Liver (tissue), 9 donors: ENCODE results near the gene PTGES. TPM values are rescaled to one million over a fixed set of nuclear protein-coding genes. Genes with fewer than 3 reads are reported as not detected.

ENCODE experiments used
- DNase-seq: peaks from one replicate; pipeline ENCODE4 v3.0.0-alpha.2; 2017; ENCODE audit warnings: low spot score
- H3K27ac ChIP-seq, 2 donors: one replicate each; pipeline ENCODE4 v1.7.0; 2013; ENCODE audit warnings: inconsistent platforms in 2 of 2, low read length in 2 of 2, control low read depth in 1 of 2, low read depth in 1 of 2, mild to moderate bottlenecking in 1 of 2
- H3K27me3 ChIP-seq, 4 donors: one replicate each; pipeline versions ENCODE4 v1.6.1 to v1.7.0; 2013; ENCODE audit warnings: low read length in 3 of 4, inconsistent platforms in 1 of 4, mild to moderate bottlenecking in 1 of 4, moderate library complexity in 1 of 4; ENCODE audit not compliant: control insufficient read depth in 4 of 4, insufficient read depth in 4 of 4
- H3K36me3 ChIP-seq, 4 donors: one replicate each; pipeline versions ENCODE4 v1.6.1 to v1.7.0; 2013; ENCODE audit warnings: low read length in 3 of 4, mild to moderate bottlenecking in 3 of 4, low read depth in 1 of 4, moderate library complexity in 1 of 4; ENCODE audit not compliant: control insufficient read depth in 4 of 4, insufficient read depth in 3 of 4
- H3K4me1 ChIP-seq, 4 donors: one replicate each; pipeline versions ENCODE4 v1.6.1 to v1.7.0; 2013; ENCODE audit warnings: low read length in 3 of 4, mild to moderate bottlenecking in 3 of 4, moderate library complexity in 1 of 4; ENCODE audit not compliant: control insufficient read depth in 4 of 4, insufficient read depth in 4 of 4
- H3K4me3 ChIP-seq, 3 donors: one replicate each; pipeline versions ENCODE4 v1.6.1 to v1.7.0; 2013; ENCODE audit warnings: low read length in 3 of 3, control low read depth in 1 of 3, low read depth in 1 of 3, mild to moderate bottlenecking in 1 of 3
- H3K9ac ChIP-seq, 2 donors: one replicate each; pipeline ENCODE4 v1.7.0; 2013; ENCODE audit warnings: low read length in 2 of 2, mild to moderate bottlenecking in 2 of 2, moderate library complexity in 2 of 2, control low read depth in 1 of 2, low read depth in 1 of 2
- H3K9me3 ChIP-seq, 4 donors: one replicate each; pipeline versions ENCODE4 v1.6.1 to v1.7.0; 2013; ENCODE audit warnings: low read length in 3 of 4; ENCODE audit not compliant: control insufficient read depth in 4 of 4
- ATF3 ChIP-seq: IDR thresholded peaks from 2 replicates; pipeline ENCODE4 v1.6.1; 2016; ENCODE audit warnings: antibody characterized with exemption
- CTCF ChIP-seq: fragments of 150-350 bp; IDR thresholded peaks from 2 replicates; pipeline ENCODE4 v1.5.1; 2017; ENCODE audit warnings: improper control_type of control experiment, low read depth, low read length; ENCODE audit not compliant: missing input control
- EGR1 ChIP-seq, 2 donors: IDR thresholded peaks; 2 replicates each; pipeline ENCODE4 v1.6.1; 2016 to 2018; ENCODE audit warnings: antibody characterized with exemption in 2 of 2, low read depth in 2 of 2
- FOXA1 ChIP-seq: IDR thresholded peaks from 2 replicates; pipeline ENCODE4 v1.6.1; 2016; ENCODE audit warnings: antibody characterized with exemption
- FOXA2 ChIP-seq: IDR thresholded peaks from 2 replicates; pipeline ENCODE4 v1.6.1; 2016; ENCODE audit warnings: antibody characterized with exemption
- GABPA ChIP-seq, 2 donors: IDR thresholded peaks in 1 of 2; conservative IDR thresholded peaks in 1 of 2; 2 replicates each; pipeline ENCODE4 v1.6.1; 2016; ENCODE audit warnings: antibody characterized with exemption in 2 of 2, mild to moderate bottlenecking in 1 of 2, moderate library complexity in 1 of 2
- HNF4A ChIP-seq, 2 donors: conservative IDR thresholded peaks; 2 replicates each; pipeline ENCODE4 v1.6.1; 2016; ENCODE audit warnings: antibody characterized with exemption in 2 of 2, mild to moderate bottlenecking in 2 of 2
- HNF4G ChIP-seq: IDR thresholded peaks from 2 replicates; pipeline ENCODE4 v1.6.1; 2016; ENCODE audit warnings: antibody characterized with exemption
- JUND ChIP-seq, 2 donors: IDR thresholded peaks; 2 replicates each; pipeline ENCODE4 v1.6.1; 2016; ENCODE audit warnings: antibody characterized with exemption in 2 of 2
- MAX ChIP-seq: IDR thresholded peaks from 2 replicates; pipeline ENCODE4 v1.6.1; 2016; ENCODE audit warnings: antibody characterized with exemption
- NR2F2 ChIP-seq: IDR thresholded peaks from 2 replicates; pipeline ENCODE4 v1.6.1; 2016; ENCODE audit warnings: antibody characterized with exemption
- RAD21 ChIP-seq, 2 donors: IDR thresholded peaks; 2 replicates each; pipeline ENCODE4 v1.6.1; 2016; ENCODE audit warnings: antibody characterized with exemption in 2 of 2, mild to moderate bottlenecking in 2 of 2
- REST ChIP-seq: IDR thresholded peaks from 2 replicates; pipeline ENCODE4 v1.6.1; 2016; ENCODE audit warnings: antibody characterized with exemption, mild to moderate bottlenecking
- RXRA ChIP-seq, 2 donors: IDR thresholded peaks; 2 replicates each; pipeline ENCODE4 v1.6.1; 2017 to 2018; ENCODE audit warnings: antibody characterized with exemption in 2 of 2, mild to moderate bottlenecking in 1 of 2
- SP1 ChIP-seq: IDR thresholded peaks from 2 replicates; pipeline ENCODE4 v1.6.1; 2018; ENCODE audit warnings: antibody characterized with exemption, mild to moderate bottlenecking
- TAF1 ChIP-seq: conservative IDR thresholded peaks from 2 replicates; pipeline ENCODE4 v1.6.1; 2016; ENCODE audit warnings: antibody characterized with exemption, mild to moderate bottlenecking
- YY1 ChIP-seq: IDR thresholded peaks from 2 replicates; pipeline ENCODE4 v1.6.1; 2016; ENCODE audit warnings: antibody characterized with exemption, mild to moderate bottlenecking
- ZBTB33 ChIP-seq: IDR thresholded peaks from 2 replicates; pipeline ENCODE4 v1.6.1; 2016; ENCODE audit warnings: antibody characterized with exemption
- WGBS: extraction: QIAGEN DNeasy Blood & Tissue Kit; methylation state at CpG from one replicate; pipeline ENCODE4 v1.1.7; 2013; 5-methylcytosine and 5-hydroxymethylcytosine counted together
- polyA plus RNA-seq, 2 donors: library from polyadenylated mRNA; stranded (reverse) in 1 of 2; unstranded in 1 of 2; fragments of 200-250 nt in 1 of 2; fragments of >200 nt in 1 of 2; fragmentation: Nextera tagmentation in 1 of 2; extraction: Ambion mirVana in 1 of 2; gene quantifications; one replicate each; pipeline versions ENCODE4 v1.2.1 to v1.2.3, GENCODE V29; 2013 to 2015
- total RNA-seq, 2 donors: library from RNA; depleted of rRNA; stranded (reverse); fragments of >200 nt; gene quantifications; one replicate each; pipeline ENCODE4 v1.2.3, GENCODE V29; 2014
- donor health status: healthy.
- donor health status: healthy.
- donor health status: healthy.
- donor health status: healthy.
- donor health status: healthy.

The PTGES gene
- total and polyA plus RNA-seq, 4 donors: 0.07 to 0.47 (median 0.17) TPM; not detected in 1

- Histone ChIP-seq H3K4me1 (no peaks in the 10 kb centered on the region), H3K9ac (no peak overlapping the region), H3K27ac (no peak overlapping the region), H3K36me3 (no peaks in the 10 kb centered on the region), H3K27me3 (peaks cover 0 to 3% (median 1%) of the 10 kb centered on the region in 4 donors), H3K9me3 (no peaks in the 10 kb centered on the region), H3K4me3 (no peak overlapping the region)
- TF ChIP-seq YY1: no peak
- no peak for TF ChIP-seq FOXA1
- no peak for TF ChIP-seq NR2F2
- no peak for TF ChIP-seq EGR1 (IDR thresholded peaks at IDR 0.05; ENCODE audit: low read depth in 2 of 2)
- TF ChIP-seq TAF1: no peak
- no peak for TF ChIP-seq HNF4G
- no peak for TF ChIP-seq ATF3
- no peak for TF ChIP-seq RAD21 (IDR thresholded peaks at IDR 0.05)
- no peak for TF ChIP-seq GABPA (IDR thresholded peaks at IDR 0.05 in 1 of 2, conservative IDR thresholded peaks at IDR 0.05 in 1 of 2)
- TF ChIP-seq SP1: no peak
- TF ChIP-seq REST: no peak
- no peak for TF ChIP-seq FOXA2
- no peak for TF ChIP-seq MAX
- TF ChIP-seq ZBTB33: no peak
- TF ChIP-seq HNF4A (conservative IDR thresholded peaks at IDR 0.05): no peak
- no peak for TF ChIP-seq CTCF
- TF ChIP-seq RXRA (IDR thresholded peaks at IDR 0.05): no peak
- TF ChIP-seq JUND (IDR thresholded peaks at IDR 0.05): no peak
- DNase-seq: no peak
- 86% methylated on average over 17 of the region's 17 CpGs for WGBS
Measured at GRCh38 chr9:129709438-129710168, 43.2 kb downstream of the PTGES start.
